Fibroblast of skin of left biceps (primary cell): Measurements from ENCODE around the gene LGALS7B.
A peak's percentile ranks its signal among the peaks of the same experiment; 100 is the strongest.
"Not testable (repeated sequence)": the region's sequence is repeated elsewhere in the genome, so short reads cannot be mapped to it uniquely, and the experiment has no call there.

Experiments used
- DNase-seq, 2 experiments: peaks; one replicate each; pipeline ENCODE4 v3.0.0-alpha.2; 2013; ENCODE audit warnings: low read depth in 2 of 2

Gene LGALS7B

DNA sequence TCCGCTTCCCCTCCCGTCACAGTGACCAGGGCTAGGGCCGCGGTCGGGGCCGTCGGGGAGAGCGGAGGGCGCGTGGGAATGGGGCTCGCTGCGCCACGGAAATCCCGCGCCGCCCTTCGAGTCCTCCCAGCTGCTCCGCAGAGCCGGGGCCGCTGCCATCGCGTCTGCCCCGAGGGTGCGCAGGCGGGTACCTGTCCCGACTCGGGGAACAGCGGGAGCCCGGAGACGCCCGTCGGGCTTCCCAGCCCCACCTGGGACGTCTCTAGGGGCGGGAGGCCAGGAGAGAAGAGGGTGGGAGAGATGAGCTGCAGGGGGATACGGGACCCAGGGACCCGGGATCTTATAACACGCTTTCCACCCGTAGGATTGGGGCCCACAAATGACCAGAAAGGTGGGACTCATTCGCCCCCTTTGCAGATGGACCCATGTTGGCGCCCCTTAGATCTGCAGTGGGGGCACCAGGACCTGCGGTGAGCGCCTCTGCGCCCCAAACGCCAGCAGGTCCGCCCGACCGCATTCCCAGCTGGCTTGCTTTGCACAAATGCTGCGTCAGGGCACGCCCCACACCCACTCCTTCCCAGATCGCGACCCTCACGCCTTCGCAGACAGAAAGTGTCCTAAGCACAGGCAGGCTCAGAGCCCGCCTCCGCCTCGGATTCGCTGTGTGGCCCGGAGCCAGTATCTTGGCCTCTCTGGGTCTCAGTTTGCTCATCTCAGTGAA lies 18.6 kb upstream of the LGALS7B start:
- not testable (repeated sequence) for DNase-seq

GRCh38 chr19:38770949-38771275 lies 18.1 kb upstream of the LGALS7B start:
- not testable (repeated sequence) for DNase-seq

- DNase-seq, result not testable (repeated sequence)
Measured at GRCh38 chr19:38771569-38771968, 17.4 kb upstream of the LGALS7B start.

DNA sequence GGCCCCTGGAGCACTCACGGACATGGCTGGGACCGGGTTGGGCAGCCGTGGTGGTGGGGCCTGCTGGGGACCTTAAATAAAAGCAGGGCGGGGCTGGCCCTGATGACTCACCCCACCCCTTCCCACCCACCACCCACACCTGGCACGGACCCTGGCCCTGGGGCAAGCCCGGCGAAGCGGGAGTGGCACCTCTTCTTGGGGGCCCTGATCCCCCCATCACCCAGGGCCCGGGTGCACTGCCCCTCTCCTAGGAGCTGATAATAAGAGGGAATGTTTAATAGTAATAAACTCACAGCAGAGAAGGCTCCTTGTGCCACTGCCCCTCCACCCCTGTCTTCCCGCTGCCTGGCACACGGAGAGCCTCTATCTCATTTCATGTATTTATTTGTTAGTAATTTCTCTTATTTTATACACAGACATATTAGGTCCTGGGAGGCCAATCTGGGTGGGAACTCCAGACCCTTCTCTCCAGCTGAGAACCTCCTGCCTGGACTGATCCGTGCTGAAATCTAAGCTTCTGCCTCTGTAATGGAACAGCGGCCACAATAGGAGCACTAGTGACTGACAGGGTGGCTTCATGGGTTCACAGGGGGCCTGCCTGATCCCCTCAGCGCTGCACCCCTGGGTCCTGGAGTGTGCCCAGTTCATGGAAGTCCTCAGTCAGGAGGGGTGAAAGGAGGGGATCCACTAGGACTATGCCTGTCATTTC lies 15.4 kb upstream of the LGALS7B start, which contains the start of gene LGALS7:
LGALS7 (minus strand) TSS at position 49 of the 709 bp plus-strand sequence; CDS start at position 24, 25 bp downstream.
- DNase-seq, result no peak

GRCh38 chr19:38774181-38774950 lies 14.6 kb upstream of the LGALS7B start:
- DNase-seq, result no peak

GRCh38 chr19:38778733-38779132 lies 10.3 kb upstream of the LGALS7B start:
- no peak for DNase-seq

DNA sequence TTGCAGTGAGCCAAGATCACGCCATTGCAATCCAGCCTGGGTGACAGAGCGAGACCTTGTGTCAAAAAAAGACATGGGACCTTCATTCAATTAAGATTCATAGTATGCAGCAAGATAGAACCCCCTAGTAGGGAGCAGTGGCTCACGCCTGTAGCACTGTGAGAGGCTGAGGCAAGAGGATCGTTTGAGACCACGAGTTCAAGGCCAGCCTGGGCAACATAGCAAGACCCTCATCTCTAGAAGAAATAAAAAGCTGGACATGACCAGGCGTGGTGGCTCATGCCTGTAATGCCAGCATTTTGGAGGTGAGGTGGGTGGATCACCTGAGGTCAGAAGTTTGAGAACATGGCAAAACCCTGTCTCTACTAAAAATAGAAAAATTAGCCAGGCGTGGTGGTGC lies 8.6 kb upstream of the LGALS7B start:
- DNase-seq, result no peak

GRCh38 chr19:38781058-38781457 lies 7.9 kb upstream of the LGALS7B start:
- DNase-seq, result no peak

DNA sequence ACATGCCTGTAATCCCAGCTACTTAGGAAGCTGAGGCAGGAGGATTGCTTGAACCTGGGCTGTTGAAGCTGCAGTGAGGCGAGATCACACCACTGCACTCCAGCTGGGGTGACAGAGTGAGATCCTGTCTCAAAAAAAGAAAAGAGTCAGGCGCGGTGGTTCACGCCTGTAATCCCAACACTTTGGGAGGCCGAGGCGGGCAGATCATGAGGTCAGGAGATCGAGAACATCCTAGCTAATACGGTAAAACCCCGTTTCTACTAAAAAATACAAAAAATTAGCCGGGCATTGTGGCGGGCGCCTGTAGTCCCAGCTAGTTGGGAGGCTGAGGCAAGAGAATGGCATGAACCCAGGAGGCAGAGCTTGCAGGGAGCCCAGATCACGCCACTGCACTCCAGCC lies 6.8 kb upstream of the LGALS7B start:
- not testable (repeated sequence) for DNase-seq

DNA sequence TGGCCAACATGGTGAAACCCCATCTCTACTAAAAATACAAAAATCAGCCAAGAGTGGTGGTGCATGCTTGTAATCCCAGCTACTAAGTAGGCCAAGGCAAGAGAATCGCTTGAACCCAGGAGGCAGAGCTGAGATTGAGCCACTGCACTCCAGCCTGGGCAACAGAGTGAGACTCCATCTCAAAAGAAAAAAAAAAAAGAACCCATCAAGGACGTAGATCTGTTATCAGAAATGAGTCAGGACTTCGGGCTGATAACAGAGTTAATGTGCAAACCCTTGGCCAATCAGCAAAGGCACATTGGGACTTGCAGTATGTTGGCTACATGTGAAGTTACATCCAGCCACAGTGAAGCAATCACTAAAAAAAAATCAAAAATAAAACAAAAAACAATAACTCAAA lies 4.8 kb upstream of the LGALS7B start:
- DNase-seq, result no peak

- DNase-seq, result no peak
Measured at GRCh38 chr19:38785187-38785699, 3.8 kb upstream of the LGALS7B start.

- not testable (repeated sequence) for DNase-seq
Measured at GRCh38 chr19:38786061-38786460, 2.9 kb upstream of the LGALS7B start.

- no peak for DNase-seq
Measured at GRCh38 chr19:38786572-38787265, 2.3 kb upstream of the LGALS7B start.

DNA sequence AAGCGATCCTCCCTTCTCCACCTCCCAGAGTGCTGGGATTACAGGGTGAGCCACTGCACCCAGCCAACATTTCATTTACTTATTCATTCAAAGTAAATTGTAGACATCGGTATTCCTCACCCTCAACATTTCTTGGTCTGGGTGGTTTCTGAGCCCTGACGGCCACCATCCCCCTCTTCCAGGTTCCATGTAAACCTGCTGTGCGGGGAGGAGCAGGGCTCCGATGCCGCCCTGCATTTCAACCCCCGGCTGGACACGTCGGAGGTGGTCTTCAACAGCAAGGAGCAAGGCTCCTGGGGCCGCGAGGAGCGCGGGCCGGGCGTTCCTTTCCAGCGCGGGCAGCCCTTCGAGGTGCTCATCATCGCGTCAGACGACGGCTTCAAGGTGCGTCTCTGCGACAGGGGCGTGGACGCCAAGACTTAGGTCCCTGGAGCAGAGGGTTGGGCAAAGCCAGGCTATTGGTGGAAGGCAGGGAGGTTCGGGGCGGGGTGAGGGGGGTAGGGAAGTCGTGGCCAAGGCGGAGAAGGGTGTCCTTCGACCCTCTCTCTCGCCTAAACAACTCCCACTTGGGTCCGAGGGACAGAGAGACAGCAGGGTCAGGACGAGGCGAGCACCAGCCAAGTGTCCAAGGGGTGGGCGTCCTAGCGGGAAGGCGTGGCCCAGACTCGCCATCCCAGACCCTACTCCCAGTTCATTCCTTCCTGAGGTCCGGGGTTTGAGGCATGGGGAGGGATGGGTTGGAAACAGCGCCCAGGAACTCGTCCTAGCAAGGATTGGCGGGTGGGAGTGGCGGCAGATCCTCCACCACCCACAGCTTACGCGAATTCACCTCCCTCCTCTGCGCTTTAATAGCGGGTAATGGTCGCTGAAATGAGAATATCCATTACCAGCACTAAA lies 1.8 kb downstream of the LGALS7B start:
- not testable (repeated sequence) for DNase-seq

GRCh38 chr19:38791451-38792064 lies 2.6 kb downstream of the LGALS7B start:
- not testable (repeated sequence) for DNase-seq

GRCh38 chr19:38792250-38793111 lies 3.5 kb downstream of the LGALS7B start:
- DNase-seq, result no peak

- DNase-seq, result peak in 1 of 2 experiments; percentile 17
Measured at GRCh38 chr19:38793177-38793576, 4.2 kb downstream of the LGALS7B start.

- DNase-seq, result no peak
Measured at GRCh38 chr19:38793671-38794070, 4.7 kb downstream of the LGALS7B start.

DNA sequence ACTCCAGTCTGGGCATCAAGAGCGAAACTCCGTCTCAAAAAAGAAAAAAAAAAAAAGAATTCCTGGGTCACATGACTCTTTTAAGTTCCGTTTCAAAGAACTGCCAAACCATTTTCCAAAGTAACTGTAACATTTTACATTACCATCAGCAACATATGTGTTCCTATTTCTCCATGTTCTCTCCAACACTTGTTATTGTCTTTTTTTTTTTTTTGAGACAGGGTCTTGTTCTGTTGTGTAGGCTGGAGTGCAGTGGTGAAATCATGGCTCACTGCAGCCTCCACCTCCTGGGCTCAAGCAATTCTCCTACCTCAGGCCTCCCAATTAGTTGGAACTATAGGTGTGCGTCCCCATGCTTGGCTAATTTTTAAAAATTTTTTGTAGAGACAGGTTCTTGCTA lies 6.5 kb downstream of the LGALS7B start:
- no peak for DNase-seq
